GM18520 (cell line): ENCODE measurements around the gene COX19.
"Not testable (repeated sequence)": the region's sequence is repeated elsewhere in the genome, so short reads cannot be mapped to it uniquely, and the experiment has no call there.

Experiments
- ATAC-seq: cut with Tn5 transposase; IDR thresholded peaks from one replicate; pipeline ENCODE4 v1.9.1; 2021; ENCODE audit not compliant: unreplicated experiment

The COX19 gene

DNA sequence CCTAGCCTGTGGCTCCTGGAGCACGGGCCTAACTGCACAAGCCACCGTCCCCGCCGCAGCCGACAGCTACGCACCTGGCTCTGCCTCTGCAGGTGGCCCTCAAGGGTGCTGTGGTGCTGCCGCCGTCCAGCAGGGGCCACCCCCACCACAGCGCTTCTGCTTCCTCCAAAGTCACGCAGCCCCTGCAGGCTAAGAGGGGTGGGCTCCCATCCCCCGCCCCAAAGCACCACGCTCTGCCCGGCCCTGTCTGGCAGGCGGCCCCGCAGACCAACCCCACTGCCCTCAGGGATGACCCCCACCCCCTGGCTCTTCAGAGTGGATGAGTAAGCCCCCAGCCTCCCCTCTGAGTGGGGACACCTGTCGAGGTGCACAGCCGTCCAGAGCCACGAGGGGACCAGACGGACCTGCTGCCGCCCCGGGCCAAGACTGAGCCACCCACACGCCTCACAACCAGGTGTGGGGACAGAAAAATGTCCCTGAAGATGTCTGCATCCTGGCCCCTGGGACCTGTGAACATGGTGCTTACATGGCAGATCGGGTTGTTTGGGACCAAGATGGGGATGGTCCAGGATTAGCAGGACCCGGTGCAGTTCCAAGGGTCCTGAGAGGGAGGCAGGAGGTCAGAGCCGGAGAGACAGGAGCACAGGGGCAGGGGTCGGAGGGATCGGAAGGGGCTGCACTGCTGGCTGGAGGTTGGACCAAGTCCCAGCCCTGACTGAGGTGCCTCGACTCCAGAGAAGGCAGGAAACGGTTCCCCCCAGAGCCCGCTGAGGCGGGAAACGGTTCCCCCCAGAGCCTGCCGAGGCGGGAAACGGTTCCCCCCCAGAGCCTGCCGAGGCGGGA is 11.9 kb downstream of the COX19 start:
- no peak for ATAC-seq

GRCh38 chr7:962401-963081 is 12.8 kb downstream of the COX19 start:
- ATAC-seq, result no peak

GRCh38 chr7:961546-962400 is 13.6 kb downstream of the COX19 start:
- no peak for ATAC-seq

DNA sequence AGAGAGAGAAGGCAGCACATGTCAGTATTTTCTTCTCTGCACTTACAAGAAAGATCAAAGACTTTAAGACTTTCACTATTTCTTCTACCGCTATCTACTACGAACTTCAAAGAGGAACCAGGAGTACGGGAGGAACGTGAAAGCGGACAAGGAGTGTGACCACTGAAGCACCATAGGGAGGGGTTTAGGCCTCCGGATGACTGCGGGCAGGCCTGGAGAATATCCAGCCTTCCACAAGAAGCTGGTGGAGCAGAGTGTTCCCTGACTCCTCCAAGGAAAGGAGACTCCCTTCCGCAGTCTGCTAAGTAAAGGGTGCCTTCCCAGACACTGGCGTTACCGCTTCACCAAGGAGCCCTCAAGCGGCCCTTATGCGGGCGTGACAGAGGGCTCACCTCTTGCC is 14.4 kb downstream of the COX19 start:
- ATAC-seq, result not testable (repeated sequence)

DNA sequence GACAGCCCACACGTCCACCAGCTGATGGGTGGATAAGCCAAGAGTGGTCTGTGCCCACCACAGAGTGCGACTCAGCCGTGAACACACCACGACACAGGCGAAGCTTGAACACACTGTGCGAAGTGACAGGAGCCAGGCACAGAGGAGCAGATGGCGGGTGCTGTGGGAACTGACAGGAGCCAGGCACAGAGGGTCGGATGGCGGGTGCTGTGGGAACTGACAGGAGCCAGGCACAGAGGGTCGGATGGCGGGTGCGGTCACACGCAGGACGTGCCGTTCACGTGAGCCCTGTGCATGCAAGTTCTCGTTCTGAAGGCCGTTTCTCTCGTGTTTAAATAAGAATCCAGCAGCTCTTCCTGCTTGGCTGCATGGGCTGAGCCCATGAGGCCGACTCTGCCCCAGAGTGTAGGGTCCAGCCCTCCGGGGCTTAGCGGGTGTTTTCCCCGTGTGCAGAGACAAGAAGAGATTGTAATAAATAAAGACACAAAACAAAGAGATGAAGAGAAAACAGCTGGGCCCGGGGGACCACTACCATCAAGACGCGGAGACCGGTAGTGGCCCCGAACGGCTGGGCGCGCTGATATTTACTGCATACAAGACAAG is 15.0 kb downstream of the COX19 start:
- ATAC-seq, result no peak

GRCh38 chr7:959740-960139 is 15.6 kb downstream of the COX19 start:
- ATAC-seq, result not testable (repeated sequence)

DNA sequence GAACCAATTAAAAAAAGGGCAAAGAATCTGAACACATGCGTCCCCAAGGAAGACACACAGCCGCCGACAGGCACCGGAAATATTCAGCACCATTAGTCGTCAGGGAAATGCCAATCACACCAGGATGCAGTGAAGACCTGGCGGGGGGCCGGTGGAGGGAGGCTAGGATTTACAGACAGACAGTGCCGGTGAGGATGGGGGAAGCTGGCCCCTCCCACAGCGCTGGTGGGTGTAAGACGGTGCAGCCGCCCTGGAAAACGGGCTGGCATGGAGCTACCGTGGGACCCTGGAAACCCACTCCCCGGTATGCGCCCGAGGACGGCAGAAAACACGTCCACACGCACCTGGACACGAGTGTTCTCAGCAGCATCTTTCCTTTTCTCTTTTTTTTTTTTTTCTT is 16.1 kb downstream of the COX19 start:
- no peak for ATAC-seq

DNA sequence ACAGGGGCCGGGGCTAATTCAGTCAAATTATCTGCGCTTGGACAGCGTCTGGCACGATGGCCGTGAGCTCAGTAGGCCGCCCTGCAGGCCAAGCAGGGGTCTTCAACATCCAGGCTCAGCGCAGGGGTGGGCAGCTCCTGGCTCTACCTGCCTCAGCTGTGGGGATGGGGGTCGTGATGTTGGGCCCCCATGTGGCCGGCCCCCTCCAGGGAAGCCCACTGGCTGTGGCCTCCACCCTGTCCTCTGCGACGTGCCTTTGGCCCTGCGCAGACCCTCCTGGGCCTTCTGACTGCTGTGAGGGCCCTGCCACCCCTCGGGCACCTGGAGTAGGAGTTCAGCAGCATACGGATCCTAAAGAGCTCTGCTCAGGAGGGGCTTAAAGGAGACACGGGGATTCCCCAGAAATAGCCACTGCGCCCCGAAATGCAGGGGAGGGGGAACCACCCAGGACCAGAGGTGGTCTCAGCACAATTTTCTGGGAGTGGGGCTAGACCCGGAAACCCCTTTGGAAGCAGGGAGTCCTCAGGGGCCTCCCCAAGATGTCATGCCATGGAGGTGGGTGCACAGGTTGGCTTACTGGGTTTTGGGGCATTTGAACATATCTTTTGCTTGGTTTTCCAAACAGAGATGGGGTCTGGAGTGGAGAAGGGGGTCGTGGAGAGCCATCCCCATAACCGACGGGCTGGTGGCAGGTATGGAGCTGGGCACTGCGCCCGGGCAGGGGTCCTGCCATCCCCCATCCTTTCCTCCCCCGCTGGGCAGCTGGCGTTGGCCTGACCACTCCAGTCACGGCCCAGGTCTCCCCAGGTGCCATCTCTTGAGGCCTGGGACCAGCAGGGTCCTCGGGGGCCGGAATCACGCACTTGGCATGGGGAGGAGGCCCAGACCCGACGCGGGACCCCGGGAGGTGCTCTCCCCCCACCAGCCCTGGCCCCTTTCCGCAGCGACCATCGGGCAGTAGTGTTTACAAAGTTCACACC is 16.8 kb downstream of the COX19 start:
- ATAC-seq, result no peak

DNA sequence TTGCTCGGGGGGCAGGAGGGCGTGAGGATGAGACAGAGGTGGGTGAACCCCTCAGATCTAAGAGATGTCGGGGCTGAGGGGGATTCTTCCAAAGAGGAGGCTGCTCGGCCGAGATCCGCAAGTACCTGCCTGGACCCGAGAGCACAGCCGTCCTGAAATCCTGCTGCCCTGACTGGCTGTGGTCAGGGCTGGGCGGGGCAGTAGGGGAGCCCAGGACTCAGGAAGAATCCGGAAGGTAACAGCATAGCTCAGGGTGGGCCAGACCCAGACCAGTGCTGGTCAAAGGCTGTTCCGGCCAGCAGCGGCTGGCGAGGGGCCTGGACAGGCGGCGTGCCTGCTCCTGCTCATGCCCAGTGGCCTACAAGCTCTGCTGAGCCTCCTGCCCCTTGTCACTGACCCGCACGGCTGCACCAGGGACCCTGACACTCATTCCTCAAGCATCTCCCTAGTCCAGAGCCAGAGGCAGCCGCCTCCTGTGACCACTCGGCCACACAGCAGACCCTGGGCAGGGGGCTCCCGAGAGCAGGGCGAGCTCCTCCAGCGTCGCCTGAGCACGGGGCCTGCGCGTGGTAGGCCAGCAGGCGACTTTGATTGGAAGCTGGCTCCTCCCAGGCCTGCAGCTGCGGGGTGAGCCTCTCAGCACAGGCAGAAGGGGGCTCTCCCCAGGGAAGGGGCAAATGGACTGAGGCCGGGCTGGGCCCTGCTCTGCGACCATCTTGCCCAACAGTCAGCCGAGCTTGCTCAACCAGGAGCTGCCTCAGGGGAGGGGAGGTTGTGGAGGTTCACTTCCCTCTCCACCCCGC is 17.7 kb downstream of the COX19 start:
- ATAC-seq, result no peak

DNA sequence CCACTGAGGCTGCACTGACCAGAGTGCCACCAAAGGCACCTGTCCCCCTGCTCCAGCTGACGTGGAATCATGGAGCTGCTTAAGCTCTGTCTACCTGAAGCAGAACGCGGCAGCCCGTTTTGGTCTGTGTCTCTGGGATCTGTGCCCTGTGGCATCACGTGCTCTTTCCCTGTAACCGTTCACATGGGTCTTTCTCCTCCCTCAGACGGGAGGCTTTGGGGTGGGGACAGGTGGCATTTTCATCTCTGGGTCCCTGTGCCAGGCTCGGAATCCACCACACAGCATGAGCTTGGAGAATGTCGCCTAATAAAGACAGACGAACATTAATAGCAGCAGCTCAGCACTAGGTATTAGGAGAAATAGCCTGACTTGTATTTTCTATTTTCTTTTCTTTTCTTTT is 19.3 kb downstream of the COX19 start:
- ATAC-seq, result no peak

GRCh38 chr7:954330-955238 is 20.8 kb downstream of the COX19 start, which contains the start of gene ADAP1:
ADAP1 (minus strand) TSS chr7:954680; CDS start chr7:954477, 203 bp downstream.
- peak; percentile 28 for ATAC-seq

GRCh38 chr7:953547-954327 is 21.6 kb downstream of the COX19 start:
- no peak for ATAC-seq

- ATAC-seq, result no peak
Observed at GRCh38 chr7:952548-953441, 22.6 kb downstream of the COX19 start.

DNA sequence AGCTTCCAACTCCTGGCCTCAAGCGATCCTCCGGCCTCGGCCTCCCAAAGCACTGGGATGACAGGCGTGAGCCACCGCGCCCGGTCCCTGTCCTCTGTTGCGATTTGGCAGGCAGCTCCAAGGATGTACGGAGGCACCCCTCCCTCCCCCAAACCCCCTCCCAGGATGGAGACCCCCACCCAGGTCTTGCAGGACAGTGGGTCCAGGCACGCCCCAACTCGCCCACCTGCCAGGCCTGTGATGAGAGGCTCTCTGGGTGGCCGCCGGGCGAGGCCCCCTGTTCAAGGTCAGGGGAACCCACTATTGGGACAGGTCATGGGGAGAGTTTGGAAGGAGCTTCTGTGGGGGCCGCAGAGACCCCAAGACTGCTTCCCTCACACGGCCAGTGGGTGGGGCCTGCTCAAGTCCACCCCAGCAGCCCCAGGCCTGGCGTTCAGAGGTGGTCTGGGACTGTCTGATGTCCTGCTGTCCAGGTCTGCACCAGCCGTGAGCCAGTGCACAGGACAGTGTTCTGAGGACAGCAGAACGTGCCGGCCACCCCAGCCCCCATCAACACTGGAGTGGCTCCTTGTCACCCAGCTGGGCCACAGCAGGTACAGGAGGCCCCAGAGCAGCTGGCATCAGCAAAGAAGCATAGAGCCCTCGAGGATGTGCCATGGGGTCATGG is 23.3 kb downstream of the COX19 start:
- ATAC-seq, result no peak

GRCh38 chr7:949021-949934 is 26.1 kb downstream of the COX19 start:
- ATAC-seq, result no peak
